ENCODE data around the gene MDH1B. TPM values are rescaled to one million over a fixed set of nuclear protein-coding genes. Genes with fewer than 3 reads are reported as not detected.

Gene MDH1B
- total RNA-seq, 2 experiments from 2014 or later, result 0.08 to 0.15 TPM

DNA sequence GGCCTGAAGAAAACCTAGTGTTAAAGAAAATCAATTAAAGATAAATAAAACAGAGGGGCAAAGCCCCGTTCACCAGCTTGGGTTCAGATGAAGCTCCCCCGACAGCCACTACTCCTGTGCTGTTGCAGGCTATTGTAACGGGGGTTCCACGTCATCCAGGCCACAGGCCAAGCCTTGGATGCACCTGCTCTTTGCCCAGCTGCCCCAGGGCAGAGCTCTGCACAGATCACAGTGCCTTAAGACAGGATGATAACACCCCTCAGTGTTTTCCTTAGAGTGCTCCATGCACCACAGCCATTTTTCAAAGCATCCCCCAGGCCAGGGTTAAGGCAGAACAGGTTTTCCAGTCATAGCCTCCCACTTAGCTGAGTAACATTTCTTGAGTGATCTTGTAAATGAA is 32.2 kb upstream of the MDH1B start:
- Mint-ChIP-seq H3K36me3 (ENCODE audit: low read depth) (peaks cover 9% of the 10 kb centered on the region), H3K4me3 (no peak overlapping the region), H3K27me3 (no peaks in the 10 kb centered on the region), H3K27ac (no peak overlapping the region), H3K4me1 (peaks cover 18% of the 10 kb centered on the region), H3K9me3 (no peaks in the 10 kb centered on the region)
- DNase-seq, result no peak
- POLR2A ChIA-PET, result no interaction called here
- CTCF ChIA-PET, result interaction anchor here (1.2 to 1.7 kb wide), 3 partner anchors 11 to 676 kb away, joined by 4 read pairs; no protein-coding TSS in a partner anchor

- no peak overlapping the region for H3K27ac Mint-ChIP-seq
- H3K27me3 Mint-ChIP-seq, result no peaks in the 10 kb centered on the region
- POLR2A ChIA-PET, result interaction anchor here (0.7 kb wide), 1 partner anchor 627 kb away, joined by 3 read pairs; no protein-coding TSS in a partner anchor
- CTCF ChIA-PET, result interaction anchor here (1.1 to 5.4 kb wide), 5 partner anchors 8 to 680 kb away, joined by 3 to 26 read pairs (median 8); no protein-coding TSS in a partner anchor
- no peak for DNase-seq
- H3K36me3 Mint-ChIP-seq (ENCODE audit: low read depth), result peaks cover 27% of the 10 kb centered on the region
- H3K4me3 Mint-ChIP-seq, result no peak overlapping the region
- H3K4me1 Mint-ChIP-seq, result no peaks in the 10 kb centered on the region
- no peaks in the 10 kb centered on the region for H3K9me3 Mint-ChIP-seq
Observed at GRCh38 chr2:206792645-206793044, 27.5 kb upstream of the MDH1B start.

GRCh38 chr2:206790311-206790935 is 25.3 kb upstream of the MDH1B start:
- ChIA-PET POLR2A (interaction anchor here (0.8 to 0.9 kb wide), 2 partner anchors 13 to 686 kb away, joined by 3 read pairs; no protein-coding TSS in a partner anchor), CTCF (interaction anchor here (3.8 to 5.4 kb wide), 2 partner anchors 8 to 10 kb away, joined by 18 to 26 read pairs; no protein-coding TSS in a partner anchor)
- Mint-ChIP-seq H3K4me1 (no peaks in the 10 kb centered on the region), H3K27me3 (no peaks in the 10 kb centered on the region), H3K36me3 (ENCODE audit: low read depth) (peaks cover 31% of the 10 kb centered on the region), H3K9me3 (no peaks in the 10 kb centered on the region), H3K27ac (no peak overlapping the region), H3K4me3 (no peak overlapping the region)
- no peak for DNase-seq

GRCh38 chr2:206784559-206785353 is 19.6 kb upstream of the MDH1B start:
- H3K9me3 Mint-ChIP-seq, result peaks cover 4% of the 10 kb centered on the region
- ChIA-PET CTCF (interaction anchor here (1.1 to 5.1 kb wide), 2 partner anchors 15 to 20 kb away, joined by 4 to 23 read pairs; partner anchors contain the start of genes FASTKD2 and MDH1B), POLR2A (interaction anchor here (1.7 kb wide), 1 partner anchor 13 kb away, joined by 4 read pairs; no protein-coding TSS in a partner anchor)
- peaks cover 46% of the 10 kb centered on the region for H3K36me3 Mint-ChIP-seq (ENCODE audit: low read depth)
- H3K27me3 Mint-ChIP-seq, result no peaks in the 10 kb centered on the region
- H3K4me1 Mint-ChIP-seq, result peaks cover 2% of the 10 kb centered on the region
- DNase-seq, result no peak
- no peak overlapping the region for H3K27ac Mint-ChIP-seq
- no peak overlapping the region for H3K4me3 Mint-ChIP-seq

DNA sequence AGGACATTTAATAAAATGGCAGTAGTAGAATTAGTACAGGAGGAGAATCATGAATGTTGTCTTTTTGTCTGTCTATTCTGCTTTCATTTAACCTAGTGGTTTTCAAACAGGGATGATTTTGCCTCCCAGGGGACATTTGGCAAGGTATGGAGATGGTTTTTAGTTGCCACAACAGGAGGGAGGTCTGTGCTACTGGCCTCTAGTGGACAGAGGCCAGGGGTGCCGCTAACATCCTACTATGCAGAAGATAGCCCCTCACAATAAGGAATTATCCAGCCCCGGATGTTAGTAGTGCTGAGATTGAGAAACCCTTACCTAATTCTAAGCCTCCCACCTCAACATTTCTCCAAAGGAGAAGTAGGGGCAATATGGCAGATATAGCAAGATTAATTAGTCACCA is 18.6 kb upstream of the MDH1B start:
- ChIA-PET CTCF (interaction anchor here (2.3 to 5.1 kb wide), 4 partner anchors 9 to 18 kb away, joined by 18 to 26 read pairs (median 23); partner anchors contain the start of genes FASTKD2 and MDH1B), POLR2A (interaction anchor here (1.7 to 1.9 kb wide), 2 partner anchors 12 to 18 kb away, joined by 4 to 8 read pairs; partner anchors contain the start of genes FASTKD2 and MDH1B)
- H3K4me3 Mint-ChIP-seq, result no peak overlapping the region
- H3K9me3 Mint-ChIP-seq, result peaks cover 4% of the 10 kb centered on the region
- H3K4me1 Mint-ChIP-seq, result peaks cover 2% of the 10 kb centered on the region
- H3K27me3 Mint-ChIP-seq, result no peaks in the 10 kb centered on the region
- peaks cover 50% of the 10 kb centered on the region for H3K36me3 Mint-ChIP-seq (ENCODE audit: low read depth)
- H3K27ac Mint-ChIP-seq, result no peak overlapping the region
- no peak for DNase-seq

DNA sequence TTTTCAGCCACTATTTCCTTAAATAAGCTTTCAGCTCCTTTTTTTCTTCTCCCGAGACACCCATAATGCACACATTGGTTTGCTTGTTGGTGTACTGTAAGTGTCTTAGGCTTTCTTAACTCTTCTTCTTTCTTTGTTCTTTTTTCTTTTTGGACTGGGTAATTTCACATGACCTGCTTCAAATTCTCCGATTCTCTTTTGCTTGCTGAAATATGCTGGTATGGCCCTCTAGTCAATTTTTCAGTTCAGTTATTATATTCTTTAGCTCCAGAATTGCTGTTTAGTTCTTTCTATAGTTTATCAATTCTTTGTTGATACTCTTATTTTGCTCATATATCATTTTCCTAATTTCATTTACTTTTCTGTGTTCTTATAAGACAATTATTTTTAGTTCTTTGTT is 15.5 kb upstream of the MDH1B start:
- ChIA-PET CTCF (interaction anchor here (0.7 to 5.1 kb wide), 14 partner anchors 13 to 625 kb away, joined by 3 to 27 read pairs (median 4); partner anchors contain the start of genes FASTKD2 and MDH1B), POLR2A (no interaction called here)
- H3K4me3 Mint-ChIP-seq, result no peak overlapping the region
- H3K27ac Mint-ChIP-seq, result no peak overlapping the region
- peaks cover 4% of the 10 kb centered on the region for H3K4me1 Mint-ChIP-seq
- H3K27me3 Mint-ChIP-seq, result no peaks in the 10 kb centered on the region
- H3K9me3 Mint-ChIP-seq, result peaks cover 6% of the 10 kb centered on the region
- H3K36me3 Mint-ChIP-seq (ENCODE audit: low read depth), result peaks cover 77% of the 10 kb centered on the region
- no peak for DNase-seq

DNA sequence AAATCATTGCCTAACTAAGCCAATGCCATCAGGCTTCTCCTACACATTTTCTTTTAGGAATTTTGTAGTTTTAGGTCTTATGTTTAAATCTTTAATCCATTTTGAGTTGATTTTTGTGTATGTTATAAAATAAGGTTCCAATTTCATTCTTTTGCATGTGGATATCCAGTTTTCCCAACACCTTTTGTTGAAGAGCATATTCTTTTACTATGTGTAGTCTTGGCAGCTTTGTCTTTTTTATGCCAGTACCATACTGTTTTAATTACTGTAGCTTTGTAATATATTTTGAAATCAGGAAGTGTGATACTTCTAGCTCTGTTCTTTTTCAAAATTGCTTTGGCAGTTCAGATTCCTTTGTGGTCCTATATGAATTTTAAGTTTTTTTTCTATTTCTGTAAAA is 11.3 kb upstream of the MDH1B start:
- no peaks in the 10 kb centered on the region for H3K27me3 Mint-ChIP-seq
- H3K4me3 Mint-ChIP-seq, result no peak overlapping the region
- H3K36me3 Mint-ChIP-seq (ENCODE audit: low read depth), result peaks cover 78% of the 10 kb centered on the region
- DNase-seq, result no peak
- no peak overlapping the region for H3K27ac Mint-ChIP-seq
- ChIA-PET CTCF (no interaction called here), POLR2A (interaction anchor here (1.0 kb wide), 1 partner anchor 14 kb away, joined by 3 read pairs; no protein-coding TSS in a partner anchor)
- peaks cover 6% of the 10 kb centered on the region for H3K4me1 Mint-ChIP-seq
- H3K9me3 Mint-ChIP-seq, result peaks cover 6% of the 10 kb centered on the region

DNA sequence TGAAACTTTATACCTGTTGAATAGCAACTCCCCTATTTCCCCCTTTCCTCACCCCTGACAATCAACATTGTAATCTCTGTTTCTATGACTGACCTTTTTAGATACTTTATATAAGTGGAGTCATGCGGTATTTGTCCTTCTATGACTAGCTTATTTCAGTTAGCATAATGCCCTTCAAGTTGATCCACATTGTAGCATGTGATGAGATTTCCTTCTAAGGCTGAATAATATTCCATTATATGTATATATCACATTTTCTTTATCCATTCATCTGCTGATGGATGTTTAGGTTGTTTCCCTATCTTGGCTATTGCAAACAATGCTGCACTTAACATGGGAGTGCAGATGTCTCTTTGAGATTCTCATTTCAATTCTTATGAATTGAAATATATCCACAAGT is 9.7 kb upstream of the MDH1B start:
- POLR2A ChIA-PET, result interaction anchor here (1.1 kb wide), 1 partner anchor 9 kb away, joined by 3 read pairs; the partner anchor contains the start of gene FASTKD2
- CTCF ChIA-PET, result interaction anchor here (1.6 to 3.4 kb wide), 2 partner anchors 8 to 10 kb away, joined by 7 to 18 read pairs; partner anchors contain the start of genes FASTKD2 and MDH1B
- H3K9me3 Mint-ChIP-seq, result peaks cover 3% of the 10 kb centered on the region
- peaks cover 79% of the 10 kb centered on the region for H3K36me3 Mint-ChIP-seq (ENCODE audit: low read depth)
- no peak for DNase-seq
- no peaks in the 10 kb centered on the region for H3K27me3 Mint-ChIP-seq
- peaks cover 7% of the 10 kb centered on the region for H3K4me1 Mint-ChIP-seq
- H3K27ac Mint-ChIP-seq, result no peak overlapping the region
- no peak overlapping the region for H3K4me3 Mint-ChIP-seq

- CTCF ChIA-PET, result interaction anchor here (0.7 to 1.7 kb wide), 4 partner anchors 16 to 1304 kb away, joined by 3 to 23 read pairs (median 4); partner anchors contain the start of gene METTL21A
- DNase-seq, result no peak
- peaks cover 3% of the 10 kb centered on the region for H3K27me3 Mint-ChIP-seq
- peaks cover 34% of the 10 kb centered on the region for H3K36me3 Mint-ChIP-seq (ENCODE audit: low read depth)
- no peaks in the 10 kb centered on the region for H3K9me3 Mint-ChIP-seq
- H3K4me3 Mint-ChIP-seq, result peak overlapping the region; percentile 88
- H3K4me1 Mint-ChIP-seq, result peaks cover 34% of the 10 kb centered on the region
- POLR2A ChIA-PET, result interaction anchor here (1.1 to 1.9 kb wide), 10 partner anchors 8 to 860 kb away, joined by 3 to 16 read pairs (median 6); partner anchors contain the start of genes CREB1, EEF1B2, KLF7 and METTL21A
- peak overlapping the region; percentile 89 for H3K27ac Mint-ChIP-seq
Observed at GRCh38 chr2:206766057-206766930, 1.2 kb upstream of the MDH1B start.

DNA sequence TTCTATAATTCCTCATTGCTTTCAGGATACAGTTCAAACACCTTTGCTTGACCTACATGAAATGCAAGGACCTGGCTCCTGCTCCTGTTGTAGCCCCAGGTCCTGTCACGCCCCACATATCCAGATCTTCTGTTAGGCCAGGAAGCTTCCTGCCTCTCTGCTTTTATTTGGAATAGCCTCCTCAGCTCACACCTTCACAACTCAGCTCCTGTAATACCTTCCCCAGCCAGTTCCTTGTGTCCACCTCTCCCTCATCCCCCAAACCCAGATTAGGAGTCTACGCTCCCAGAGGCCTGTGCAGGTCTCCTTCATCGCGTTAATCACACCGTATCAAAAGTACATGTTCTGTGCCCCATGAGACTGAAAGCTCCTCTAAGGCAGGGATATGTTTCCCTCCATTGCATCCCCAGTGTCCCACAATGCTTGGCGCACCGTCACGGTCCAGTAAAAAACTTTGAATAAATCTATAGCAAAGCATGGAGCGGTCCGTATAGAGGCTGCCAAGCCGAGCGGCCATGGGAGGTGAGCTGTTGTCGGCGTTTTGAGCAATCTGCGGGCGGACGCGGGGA is 371 bp downstream of the MDH1B start:
- Mint-ChIP-seq H3K4me1 (peaks cover 31% of the 10 kb centered on the region), H3K9me3 (no peaks in the 10 kb centered on the region), H3K4me3 (peak overlapping the region; percentile 88), H3K27ac (peak overlapping the region; percentile 89), H3K27me3 (peaks cover 3% of the 10 kb centered on the region), H3K36me3 (ENCODE audit: low read depth) (peaks cover 21% of the 10 kb centered on the region)
- ChIA-PET CTCF (interaction anchor here (0.6 to 1.7 kb wide), 6 partner anchors 9 to 861 kb away, joined by 3 to 23 read pairs (median 6); partner anchors contain the start of gene METTL21A), POLR2A (interaction anchor here (0.8 to 1.7 kb wide), 10 partner anchors 13 to 862 kb away, joined by 3 to 16 read pairs (median 6); partner anchors contain the start of genes CREB1, EEF1B2, KLF7 and METTL21A)
- DNase-seq, result no peak

DNA sequence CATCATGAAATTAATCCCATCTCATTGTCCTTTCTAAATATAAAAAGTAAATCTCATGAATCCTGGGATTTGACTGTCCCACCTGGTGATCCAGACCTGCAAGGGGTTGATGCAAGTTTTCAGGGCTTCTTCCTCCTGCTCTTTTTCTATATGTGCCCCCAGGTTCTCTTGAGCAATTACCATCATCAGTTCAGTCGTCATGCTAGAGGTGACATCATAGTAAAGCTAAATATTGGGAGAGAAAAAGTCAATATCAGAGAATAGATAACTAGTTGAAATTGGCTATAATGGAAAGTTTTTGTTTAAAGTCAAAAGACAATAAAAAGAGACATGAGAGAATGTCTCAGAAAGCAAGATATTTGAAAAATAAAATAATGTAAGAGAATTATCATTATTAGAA is 8.3 kb downstream of the MDH1B start:
- Mint-ChIP-seq H3K4me1 (no peaks in the 10 kb centered on the region), H3K9me3 (no peaks in the 10 kb centered on the region), H3K27ac (no peak overlapping the region), H3K27me3 (peaks cover 22% of the 10 kb centered on the region), H3K4me3 (no peak overlapping the region), H3K36me3 (ENCODE audit: low read depth) (no peaks in the 10 kb centered on the region)
- ChIA-PET CTCF (no interaction called here), POLR2A (no interaction called here)
- no peak for DNase-seq

DNA sequence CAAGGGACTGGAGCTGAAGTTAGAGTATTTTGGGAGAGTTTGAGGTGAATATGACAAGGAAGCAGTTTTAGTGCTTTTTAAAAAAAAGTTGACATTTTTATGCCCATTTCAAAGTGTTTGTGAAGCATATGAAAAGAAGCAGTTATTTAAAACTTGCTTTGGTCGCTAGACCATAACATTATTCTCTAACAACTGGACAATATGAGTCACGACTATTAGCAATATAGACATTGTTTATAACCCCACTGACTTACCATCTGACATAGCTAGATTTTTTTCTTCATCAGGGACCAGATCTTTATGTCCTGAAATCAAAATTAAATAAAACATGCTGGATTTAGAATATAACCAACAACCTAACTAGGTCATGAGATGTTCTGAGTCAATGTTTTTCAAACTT is 24.3 kb downstream of the MDH1B start:
- no peak overlapping the region for H3K27ac Mint-ChIP-seq
- DNase-seq, result no peak
- no peaks in the 10 kb centered on the region for H3K4me1 Mint-ChIP-seq
- H3K4me3 Mint-ChIP-seq, result no peak overlapping the region
- H3K36me3 Mint-ChIP-seq (ENCODE audit: low read depth), result no peaks in the 10 kb centered on the region
- CTCF ChIA-PET, result no interaction called here
- H3K27me3 Mint-ChIP-seq, result peaks cover 11% of the 10 kb centered on the region
- POLR2A ChIA-PET, result no interaction called here
- no peaks in the 10 kb centered on the region for H3K9me3 Mint-ChIP-seq

Data from activated CD4-positive, alpha-beta memory T cell treated with anti-CD3 and anti-CD28 coated beads, Interleukin-2, amount 10 ng/mL, durations not matched to agents 7 days and 5 days (primary cell).